Skin epidermis (tissue), 12 donors: ENCODE measurements around the gene RABGAP1L.

Experiments used
- H3K27ac ChIP-seq, 21 experiments: fragments of 200-600 bp; sonication (generic) in 11 of 21; one replicate each; pipeline ENCODE4 v1.5.0; 2020; ENCODE audit warnings: mild to moderate bottlenecking in 3 of 21, inconsistent platforms in 2 of 21, moderate library complexity in 2 of 21
- H3K4me3 ChIP-seq, 7 experiments: fragments of 200-600 bp; sonication (generic) in 2 of 7; one replicate each; pipeline ENCODE4 v1.5.0; 2020; ENCODE audit warnings: inconsistent platforms in 2 of 7, mild to moderate bottlenecking in 2 of 7, moderate library complexity in 1 of 7

The RABGAP1L gene

GRCh38 chr1:174920093-174920492 is 760.8 kb downstream of the RABGAP1L start:
- Histone ChIP-seq H3K27ac (no peak overlapping the region), H3K4me3 (no peak overlapping the region)

GRCh38 chr1:174922121-174922520 is 762.8 kb downstream of the RABGAP1L start:
- no peak overlapping the region for H3K4me3 ChIP-seq
- H3K27ac ChIP-seq, result no peak overlapping the region

GRCh38 chr1:174923820-174924219 is 764.5 kb downstream of the RABGAP1L start:
- no peak overlapping the region for H3K4me3 ChIP-seq
- H3K27ac ChIP-seq, result no peak overlapping the region

GRCh38 chr1:174928541-174928940 is 769.2 kb downstream of the RABGAP1L start:
- no peak overlapping the region for H3K27ac ChIP-seq
- H3K4me3 ChIP-seq, result no peak overlapping the region

- no peak overlapping the region for H3K4me3 ChIP-seq
- H3K27ac ChIP-seq, result no peak overlapping the region
These were observed 771.9 kb downstream of the RABGAP1L start for GRCh38 chr1:174931214-174931613.

- Histone ChIP-seq H3K4me3 (no peak overlapping the region), H3K27ac (no peak overlapping the region)
These were observed 773.3 kb downstream of the RABGAP1L start for GRCh38 chr1:174932587-174932986.

GRCh38 chr1:174935961-174936727 is 776.8 kb downstream of the RABGAP1L start:
- Histone ChIP-seq H3K27ac (no peak overlapping the region), H3K4me3 (no peak overlapping the region)

GRCh38 chr1:174938281-174939007 is 779.1 kb downstream of the RABGAP1L start:
- no peak overlapping the region for H3K4me3 ChIP-seq
- H3K27ac ChIP-seq, result peak overlapping the region in 2 of 21 experiments; percentile 5 to 34

GRCh38 chr1:174939775-174940545 is 780.6 kb downstream of the RABGAP1L start:
- Histone ChIP-seq H3K4me3 (no peak overlapping the region), H3K27ac (no peak overlapping the region)

- Histone ChIP-seq H3K27ac (no peak overlapping the region), H3K4me3 (no peak overlapping the region)
These were observed 781.4 kb downstream of the RABGAP1L start for GRCh38 chr1:174940646-174941175.

- Histone ChIP-seq H3K27ac (peak overlapping the region in 1 of 21 experiments; percentile 27), H3K4me3 (no peak overlapping the region)
These were observed 783.4 kb downstream of the RABGAP1L start for GRCh38 chr1:174942547-174943255.

- Histone ChIP-seq H3K27ac (no peak overlapping the region), H3K4me3 (no peak overlapping the region)
These were observed 786.7 kb downstream of the RABGAP1L start for GRCh38 chr1:174946031-174946430.

- no peak overlapping the region for H3K27ac ChIP-seq
- no peak overlapping the region for H3K4me3 ChIP-seq
These were observed 789.7 kb downstream of the RABGAP1L start for GRCh38 chr1:174949061-174949460.

- no peak overlapping the region for H3K4me3 ChIP-seq
- no peak overlapping the region for H3K27ac ChIP-seq
These were observed 790.3 kb downstream of the RABGAP1L start for GRCh38 chr1:174949645-174950044.

GRCh38 chr1:174953285-174954072 is 794.2 kb downstream of the RABGAP1L start:
- Histone ChIP-seq H3K27ac (no peak overlapping the region), H3K4me3 (no peak overlapping the region)

GRCh38 chr1:174954073-174954460 is 794.7 kb downstream of the RABGAP1L start:
- Histone ChIP-seq H3K4me3 (no peak overlapping the region), H3K27ac (no peak overlapping the region)

GRCh38 chr1:174954671-174955669 is 795.6 kb downstream of the RABGAP1L start:
- H3K27ac ChIP-seq, result peak overlapping the region in 1 of 21 experiments; percentile 66
- no peak overlapping the region for H3K4me3 ChIP-seq

- H3K4me3 ChIP-seq, result no peak overlapping the region
- no peak overlapping the region for H3K27ac ChIP-seq
These were observed 796.8 kb downstream of the RABGAP1L start for GRCh38 chr1:174956086-174956485.
